ENCODE results near the gene CCSER2.

DNA sequence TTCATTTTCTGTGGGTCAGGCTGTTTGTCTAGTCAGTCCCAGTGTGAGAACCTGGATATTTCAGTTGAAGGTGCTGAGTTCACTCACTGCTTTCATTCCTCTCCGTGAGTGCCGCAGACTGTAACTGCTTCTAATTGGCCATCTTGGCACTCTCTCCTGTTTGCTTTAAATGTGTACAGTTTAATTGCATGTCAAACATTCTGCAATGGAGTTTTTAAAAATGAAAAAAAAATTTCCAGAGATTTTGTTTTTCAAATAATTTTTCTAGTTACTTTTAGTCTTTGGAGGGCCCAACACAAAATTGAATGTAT, 87.8 kb downstream of the CCSER2 start:
- TF ChIP-seq, protein P1, sequence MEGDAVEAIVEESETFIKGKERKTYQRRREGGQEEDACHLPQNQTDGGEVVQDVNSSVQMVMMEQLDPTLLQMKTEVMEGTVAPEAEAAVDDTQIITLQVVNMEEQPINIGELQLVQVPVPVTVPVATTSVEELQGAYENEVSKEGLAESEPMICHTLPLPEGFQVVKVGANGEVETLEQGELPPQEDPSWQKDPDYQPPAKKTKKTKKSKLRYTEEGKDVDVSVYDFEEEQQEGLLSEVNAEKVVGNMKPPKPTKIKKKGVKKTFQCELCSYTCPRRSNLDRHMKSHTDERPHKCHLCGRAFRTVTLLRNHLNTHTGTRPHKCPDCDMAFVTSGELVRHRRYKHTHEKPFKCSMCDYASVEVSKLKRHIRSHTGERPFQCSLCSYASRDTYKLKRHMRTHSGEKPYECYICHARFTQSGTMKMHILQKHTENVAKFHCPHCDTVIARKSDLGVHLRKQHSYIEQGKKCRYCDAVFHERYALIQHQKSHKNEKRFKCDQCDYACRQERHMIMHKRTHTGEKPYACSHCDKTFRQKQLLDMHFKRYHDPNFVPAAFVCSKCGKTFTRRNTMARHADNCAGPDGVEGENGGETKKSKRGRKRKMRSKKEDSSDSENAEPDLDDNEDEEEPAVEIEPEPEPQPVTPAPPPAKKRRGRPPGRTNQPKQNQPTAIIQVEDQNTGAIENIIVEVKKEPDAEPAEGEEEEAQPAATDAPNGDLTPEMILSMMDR (IDR thresholded peaks at IDR 0.05) = no peak
- TF ChIP-seq POLR2AphosphoS5 (IDR thresholded peaks at IDR 0.05) (no peak), POLR2A (IDR thresholded peaks at IDR 0.05) (no peak)

Data from breast epithelium (tissue), 3 donors.